NB4 (cell line): ENCODE measurements around the gene CSTF2T.

Source experiments
- POLR2A ChIP-seq: IDR thresholded peaks from 2 replicates; pipeline ENCODE4 v1.6.1; 2011; ENCODE audit warnings: mild to moderate bottlenecking; ENCODE audit not compliant: insufficient read length; ENCODE audit errors: extremely low read depth
- TF ChIP-seq, protein P1 (sequence below): IDR thresholded peaks from one replicate; pipeline ENCODE4 v1.5.1; 2012; ENCODE audit warnings: low read depth, low read length
- TF ChIP-seq, protein P2 (sequence below): IDR thresholded peaks from 2 replicates; pipeline ENCODE4 v1.6.1; 2011; ENCODE audit warnings: low read depth, low read length

- TF ChIP-seq, protein P1, sequence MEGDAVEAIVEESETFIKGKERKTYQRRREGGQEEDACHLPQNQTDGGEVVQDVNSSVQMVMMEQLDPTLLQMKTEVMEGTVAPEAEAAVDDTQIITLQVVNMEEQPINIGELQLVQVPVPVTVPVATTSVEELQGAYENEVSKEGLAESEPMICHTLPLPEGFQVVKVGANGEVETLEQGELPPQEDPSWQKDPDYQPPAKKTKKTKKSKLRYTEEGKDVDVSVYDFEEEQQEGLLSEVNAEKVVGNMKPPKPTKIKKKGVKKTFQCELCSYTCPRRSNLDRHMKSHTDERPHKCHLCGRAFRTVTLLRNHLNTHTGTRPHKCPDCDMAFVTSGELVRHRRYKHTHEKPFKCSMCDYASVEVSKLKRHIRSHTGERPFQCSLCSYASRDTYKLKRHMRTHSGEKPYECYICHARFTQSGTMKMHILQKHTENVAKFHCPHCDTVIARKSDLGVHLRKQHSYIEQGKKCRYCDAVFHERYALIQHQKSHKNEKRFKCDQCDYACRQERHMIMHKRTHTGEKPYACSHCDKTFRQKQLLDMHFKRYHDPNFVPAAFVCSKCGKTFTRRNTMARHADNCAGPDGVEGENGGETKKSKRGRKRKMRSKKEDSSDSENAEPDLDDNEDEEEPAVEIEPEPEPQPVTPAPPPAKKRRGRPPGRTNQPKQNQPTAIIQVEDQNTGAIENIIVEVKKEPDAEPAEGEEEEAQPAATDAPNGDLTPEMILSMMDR: no peak
- TF ChIP-seq POLR2A: no peak
- TF ChIP-seq, protein P2, sequence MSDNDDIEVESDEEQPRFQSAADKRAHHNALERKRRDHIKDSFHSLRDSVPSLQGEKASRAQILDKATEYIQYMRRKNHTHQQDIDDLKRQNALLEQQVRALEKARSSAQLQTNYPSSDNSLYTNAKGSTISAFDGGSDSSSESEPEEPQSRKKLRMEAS: no peak
Observed at GRCh38 chr10:51689536-51689935, 9.9 kb downstream of the CSTF2T start.
